Measurements from ENCODE around the gene FHOD3.
"Not testable (repeated sequence)": the region's sequence is repeated elsewhere in the genome, so short reads cannot be mapped to it uniquely, and the experiment has no call there.

FHOD3 gene

GRCh38 chr18:36543991-36544725, 246.6 kb downstream of the FHOD3 start:
- TF ChIP-seq, protein P1, sequence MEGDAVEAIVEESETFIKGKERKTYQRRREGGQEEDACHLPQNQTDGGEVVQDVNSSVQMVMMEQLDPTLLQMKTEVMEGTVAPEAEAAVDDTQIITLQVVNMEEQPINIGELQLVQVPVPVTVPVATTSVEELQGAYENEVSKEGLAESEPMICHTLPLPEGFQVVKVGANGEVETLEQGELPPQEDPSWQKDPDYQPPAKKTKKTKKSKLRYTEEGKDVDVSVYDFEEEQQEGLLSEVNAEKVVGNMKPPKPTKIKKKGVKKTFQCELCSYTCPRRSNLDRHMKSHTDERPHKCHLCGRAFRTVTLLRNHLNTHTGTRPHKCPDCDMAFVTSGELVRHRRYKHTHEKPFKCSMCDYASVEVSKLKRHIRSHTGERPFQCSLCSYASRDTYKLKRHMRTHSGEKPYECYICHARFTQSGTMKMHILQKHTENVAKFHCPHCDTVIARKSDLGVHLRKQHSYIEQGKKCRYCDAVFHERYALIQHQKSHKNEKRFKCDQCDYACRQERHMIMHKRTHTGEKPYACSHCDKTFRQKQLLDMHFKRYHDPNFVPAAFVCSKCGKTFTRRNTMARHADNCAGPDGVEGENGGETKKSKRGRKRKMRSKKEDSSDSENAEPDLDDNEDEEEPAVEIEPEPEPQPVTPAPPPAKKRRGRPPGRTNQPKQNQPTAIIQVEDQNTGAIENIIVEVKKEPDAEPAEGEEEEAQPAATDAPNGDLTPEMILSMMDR (IDR thresholded peaks at IDR 0.05; ENCODE audit: insufficient read depth, low read depth, low read length, missing control alignments), result no peak
- H3K4me3 ChIP-seq (ENCODE audit: low read depth, low read length), result no peak overlapping the region
- DNase-seq (ENCODE audit: low read depth), result no peak

GRCh38 chr18:36545821-36546427, 248.4 kb downstream of the FHOD3 start:
- TF ChIP-seq, protein P1 (IDR thresholded peaks at IDR 0.05; ENCODE audit: insufficient read depth, low read depth, low read length, missing control alignments), result no peak
- no peak for DNase-seq (ENCODE audit: low read depth)
- H3K4me3 ChIP-seq (ENCODE audit: low read depth, low read length), result no peak overlapping the region

GRCh38 chr18:36546876-36547275, 249.4 kb downstream of the FHOD3 start:
- no peak overlapping the region for H3K4me3 ChIP-seq (ENCODE audit: low read depth, low read length)
- DNase-seq (ENCODE audit: low read depth), result no peak
- TF ChIP-seq, protein P1 (IDR thresholded peaks at IDR 0.05; ENCODE audit: insufficient read depth, low read depth, low read length, missing control alignments), result no peak

DNA sequence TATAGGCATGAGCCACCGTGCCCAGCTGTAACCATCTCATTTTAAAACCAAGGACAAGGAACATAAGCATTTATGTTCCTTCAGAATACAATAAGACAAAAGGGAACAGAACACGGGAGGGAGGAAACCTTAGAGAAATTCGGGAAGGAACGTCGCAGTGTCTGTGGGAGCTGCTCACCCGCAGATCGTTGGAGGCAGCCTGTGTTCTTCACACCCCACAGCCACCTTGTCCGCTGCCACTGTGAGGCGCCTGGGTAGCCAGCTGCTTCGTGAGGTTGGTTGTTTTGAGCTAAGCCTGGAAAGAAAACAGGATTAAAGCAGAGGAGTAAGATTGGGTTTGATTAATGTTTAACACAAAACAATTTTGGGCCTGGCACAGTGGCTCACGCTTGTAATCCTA, 250.0 kb downstream of the FHOD3 start:
- no peak for DNase-seq (ENCODE audit: low read depth)
- no peak overlapping the region for H3K4me3 ChIP-seq (ENCODE audit: low read depth, low read length)
- TF ChIP-seq, protein P1 (IDR thresholded peaks at IDR 0.05; ENCODE audit: insufficient read depth, low read depth, low read length, missing control alignments), result no peak

DNA sequence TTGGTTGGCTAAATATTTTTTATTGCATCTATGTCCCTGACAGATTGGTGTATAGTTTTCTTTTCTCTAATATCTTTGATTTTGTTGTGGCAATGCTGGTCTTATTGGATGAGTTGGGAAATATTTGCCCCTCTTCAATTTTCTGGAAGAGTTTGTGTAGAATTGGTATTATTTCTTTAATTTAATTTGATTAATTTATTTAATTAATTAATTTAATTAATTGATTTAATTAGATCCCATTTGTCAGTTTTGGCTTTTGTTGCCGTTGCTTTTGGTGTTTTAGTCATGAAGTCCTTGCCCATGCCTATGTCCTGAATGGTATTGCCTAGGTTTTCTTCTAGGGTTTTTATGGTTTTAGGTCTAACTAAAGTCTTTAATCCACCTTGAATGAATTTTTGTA, 253.8 kb downstream of the FHOD3 start:
- H3K4me3 ChIP-seq (ENCODE audit: low read depth, low read length); DNase-seq (ENCODE audit: low read depth): not testable (repeated sequence)

GRCh38 chr18:36558234-36558633, 260.7 kb downstream of the FHOD3 start:
- H3K4me3 ChIP-seq (ENCODE audit: low read depth, low read length), result no peak overlapping the region
- no peak for DNase-seq (ENCODE audit: low read depth)
- TF ChIP-seq, protein P1 (IDR thresholded peaks at IDR 0.05; ENCODE audit: insufficient read depth, low read depth, low read length, missing control alignments), result no peak

DNA sequence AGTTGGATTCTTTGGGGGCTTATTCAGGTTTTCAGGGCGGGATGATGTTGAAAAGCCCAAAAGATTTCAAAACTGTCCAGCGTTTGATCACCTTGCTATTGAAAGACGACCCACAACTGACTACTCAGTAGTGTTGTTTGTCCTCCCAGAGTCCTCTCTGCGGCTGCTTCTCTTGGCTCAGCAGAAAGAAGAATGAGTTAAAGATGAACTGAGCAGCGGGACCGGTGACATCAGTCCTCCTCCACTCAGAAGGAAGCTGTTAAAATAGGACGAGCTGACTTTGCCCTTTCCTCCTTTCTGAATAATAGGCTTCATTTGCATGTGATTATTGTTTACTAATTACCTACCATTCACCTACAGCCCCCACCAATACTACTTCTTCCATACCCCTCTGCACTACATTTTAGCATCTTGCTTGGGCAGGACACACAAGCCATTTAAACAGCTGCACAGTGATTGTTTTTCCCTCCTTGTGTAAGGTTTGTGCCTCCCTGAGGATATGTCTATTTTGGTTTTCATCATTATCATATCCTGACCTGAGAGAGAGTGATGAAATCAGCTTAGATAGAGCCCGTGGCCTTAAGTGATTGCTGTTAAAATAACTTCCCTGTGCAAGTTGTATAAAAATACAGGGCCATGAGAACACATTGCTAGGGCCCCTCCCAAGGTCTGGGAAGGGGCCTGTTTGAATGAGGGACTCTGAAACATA, 261.8 kb downstream of the FHOD3 start:
- no peak for DNase-seq (ENCODE audit: low read depth)
- TF ChIP-seq, protein P1 (IDR thresholded peaks at IDR 0.05; ENCODE audit: insufficient read depth, low read depth, low read length, missing control alignments), result no peak
- H3K4me3 ChIP-seq (ENCODE audit: low read depth, low read length), result no peak overlapping the region
